Measurements from ENCODE around the gene EDA. TPM values are rescaled to one million over a fixed set of nuclear protein-coding genes. Genes with fewer than 3 reads are reported as not detected.

EDA gene
- total and polyA plus RNA-seq, 10 of the 15 experiments (the other 5 are each of a cell fraction or from before 2014, with no cell fraction given), result 0.06 TPM; not detected in 9

DNA sequence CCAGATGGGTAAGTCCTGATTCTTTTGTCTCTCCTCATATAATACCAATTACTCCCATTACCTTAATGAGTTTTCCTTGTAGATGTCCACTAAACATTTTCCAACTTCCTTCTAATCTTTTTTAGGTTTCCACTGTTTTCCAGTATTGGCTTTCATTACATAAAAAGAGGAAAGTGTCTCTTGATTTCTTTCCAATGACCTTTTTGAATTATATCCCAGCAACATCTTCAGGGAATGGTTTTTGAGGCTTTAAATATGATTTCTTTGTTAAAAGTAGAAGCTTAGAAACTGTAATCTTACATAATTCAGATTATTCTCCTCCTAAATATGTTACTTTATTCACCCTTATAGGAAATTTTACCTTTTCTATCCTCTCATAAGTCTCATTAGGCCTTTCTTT lies 298.9 kb downstream of the EDA start:
- ATAC-seq (no peak), FAIRE-seq (no peak), DNase-seq (ENCODE audit: low read depth, low spot score) (no peak)
- Histone ChIP-seq H3K27me3 (replicated peaks in 1 of 2; ENCODE audit: control insufficient read depth in 2 of 2, insufficient read depth in 2 of 2, low read length in 1 of 2) (no peaks in the 10 kb centered on the region), H3K4me1 (ENCODE audit: control insufficient read depth, insufficient read depth, low read length) (no peaks in the 10 kb centered on the region), H3K4me2 (ENCODE audit: control insufficient read depth, insufficient read depth) (no peak overlapping the region), H3K79me2 (ENCODE audit: control insufficient read depth, insufficient read depth, low read length) (no peaks in the 10 kb centered on the region), H2AFZ (ENCODE audit: control insufficient read depth, low read depth, low read length) (no peak overlapping the region), H3K9ac (ENCODE audit: control insufficient read depth, insufficient read depth, low read length) (no peak overlapping the region), H4K20me1 (ENCODE audit: control insufficient read depth, insufficient read depth) (no peaks in the 10 kb centered on the region), H3K27ac (ENCODE audit: control insufficient read depth, insufficient read depth) (no peak overlapping the region), H3K9me3 (replicated peaks; ENCODE audit: control insufficient read depth, insufficient read depth, low read length) (no peaks in the 10 kb centered on the region), H3K36me3 (ENCODE audit: control insufficient read depth in 2 of 2, insufficient read depth in 2 of 2, low read length in 1 of 2) (no peaks in the 10 kb centered on the region), H3K4me3 (no peak overlapping the region)
- TF ChIP-seq SPI1 (IDR thresholded peaks at IDR 0.05; ENCODE audit: borderline replicate concordance, insufficient read depth, low read depth, low read length) (no peak), KLF5 (IDR thresholded peaks at IDR 0.05; ENCODE audit: partially characterized antibody) (no peak), MXI1 (IDR thresholded peaks at IDR 0.05; ENCODE audit: low read depth, low read length) (no peak), HDAC6 (IDR thresholded peaks at IDR 0.05; ENCODE audit: unreplicated experiment) (no peak)
- TF ChIP-seq, protein P1, sequence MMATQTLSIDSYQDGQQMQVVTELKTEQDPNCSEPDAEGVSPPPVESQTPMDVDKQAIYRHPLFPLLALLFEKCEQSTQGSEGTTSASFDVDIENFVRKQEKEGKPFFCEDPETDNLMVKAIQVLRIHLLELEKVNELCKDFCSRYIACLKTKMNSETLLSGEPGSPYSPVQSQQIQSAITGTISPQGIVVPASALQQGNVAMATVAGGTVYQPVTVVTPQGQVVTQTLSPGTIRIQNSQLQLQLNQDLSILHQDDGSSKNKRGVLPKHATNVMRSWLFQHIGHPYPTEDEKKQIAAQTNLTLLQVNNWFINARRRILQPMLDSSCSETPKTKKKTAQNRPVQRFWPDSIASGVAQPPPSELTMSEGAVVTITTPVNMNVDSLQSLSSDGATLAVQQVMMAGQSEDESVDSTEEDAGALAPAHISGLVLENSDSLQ (IDR thresholded peaks at IDR 0.05), result no peak
- POLR2A ChIA-PET, result no interaction called here
- no TSS peak for BruUV-seq (replicated peaks)
- intact Hi-C loops (cut with micrococcal nuclease; ENCODE audit: unreplicated experiment) (no loop called here), in situ Hi-C loops (cut with MboI) (no loop called here)
- CTCF ChIA-PET, result no interaction called here
- RAD21 ChIA-PET (ENCODE audit: unreplicated experiment), result no interaction called here
- SMC1A ChIA-PET (ENCODE audit: uncharacterized antibody, unreplicated experiment), result no interaction called here

DNA sequence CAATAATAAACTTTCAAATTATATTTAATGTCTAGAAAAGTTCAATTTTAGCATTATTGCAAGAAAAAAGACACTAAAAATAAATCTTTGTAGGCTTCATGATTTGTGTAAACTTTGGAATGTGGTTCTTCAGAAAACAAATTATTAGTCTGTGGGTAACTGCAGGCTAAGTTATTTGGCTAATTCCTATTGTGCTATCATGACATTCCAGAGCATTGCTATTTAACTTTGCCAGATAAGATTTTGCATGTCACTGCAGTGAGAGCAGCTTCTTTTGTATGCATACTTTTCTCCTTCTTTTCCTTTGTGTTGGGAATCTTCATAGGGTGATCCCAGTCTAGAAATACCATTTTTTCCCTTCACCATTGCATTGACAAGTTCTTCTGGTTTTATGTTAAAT lies 303.8 kb downstream of the EDA start:
- Histone ChIP-seq H3K79me2 (ENCODE audit: control insufficient read depth, insufficient read depth, low read length) (no peaks in the 10 kb centered on the region), H3K27ac (ENCODE audit: control insufficient read depth, insufficient read depth) (no peak overlapping the region), H4K20me1 (ENCODE audit: control insufficient read depth, insufficient read depth) (no peaks in the 10 kb centered on the region), H3K4me1 (ENCODE audit: control insufficient read depth, insufficient read depth, low read length) (no peaks in the 10 kb centered on the region), H3K27me3 (replicated peaks in 1 of 2; ENCODE audit: control insufficient read depth in 2 of 2, insufficient read depth in 2 of 2, low read length in 1 of 2) (no peaks in the 10 kb centered on the region), H3K9me3 (replicated peaks; ENCODE audit: control insufficient read depth, insufficient read depth, low read length) (no peaks in the 10 kb centered on the region), H2AFZ (ENCODE audit: control insufficient read depth, low read depth, low read length) (no peak overlapping the region), H3K36me3 (ENCODE audit: control insufficient read depth in 2 of 2, insufficient read depth in 2 of 2, low read length in 1 of 2) (no peaks in the 10 kb centered on the region), H3K4me3 (no peak overlapping the region), H3K9ac (ENCODE audit: control insufficient read depth, insufficient read depth, low read length) (no peak overlapping the region), H3K4me2 (ENCODE audit: control insufficient read depth, insufficient read depth) (no peak overlapping the region)
- BruUV-seq (replicated peaks), result no TSS peak
- POLR2A ChIA-PET, result no interaction called here
- TF ChIP-seq SMC3 (IDR thresholded peaks at IDR 0.05; ENCODE audit: borderline replicate concordance, low read length), result no peak
- no peak for TF ChIP-seq NBN (IDR thresholded peaks at IDR 0.05)
- TF ChIP-seq RUNX3 (IDR thresholded peaks at IDR 0.05; ENCODE audit: low read length), result no peak
- FAIRE-seq (no peak), DNase-seq (ENCODE audit: low read depth, low spot score) (no peak), ATAC-seq (no peak)
- in situ Hi-C loops (cut with MboI), result no loop called here
- RAD21 ChIA-PET (ENCODE audit: unreplicated experiment), result no interaction called here
- intact Hi-C loops (cut with micrococcal nuclease; ENCODE audit: unreplicated experiment), result no loop called here
- SMC1A ChIA-PET (ENCODE audit: uncharacterized antibody, unreplicated experiment), result no interaction called here
- CTCF ChIA-PET, result no interaction called here
